HFFc6 (cell line): Measurements from ENCODE around the gene MDFIC2. TPM values are rescaled to one million over a fixed set of nuclear protein-coding genes. Genes with fewer than 3 reads are reported as not detected.

Experiments used
- DNase-seq: peaks from one replicate; pipeline ENCODE4 v3.0.0-alpha.2; 2018
- H3K27ac Mint-ChIP-seq: 2 replicates; pipeline ENCODE4 v1.8.0; 2020; ENCODE audit warnings: mild to moderate bottlenecking, mixed read lengths
- H3K27me3 Mint-ChIP-seq: 2 replicates; pipeline ENCODE4 v1.8.0; 2021; ENCODE audit warnings: mild to moderate bottlenecking, moderate library complexity, mixed read lengths; ENCODE audit not compliant: insufficient read depth
- H3K36me3 Mint-ChIP-seq: 2 replicates; pipeline ENCODE4 v1.8.0; 2021; ENCODE audit warnings: low read depth, mixed read lengths
- H3K4me1 Mint-ChIP-seq: 2 replicates; pipeline ENCODE4 v1.8.0; 2020; ENCODE audit warnings: low read depth, mixed read lengths
- H3K4me3 Mint-ChIP-seq: 2 replicates; pipeline ENCODE4 v1.8.0; 2020; ENCODE audit warnings: mild to moderate bottlenecking, moderate library complexity, mixed read lengths
- H3K9me3 Mint-ChIP-seq: 2 replicates; pipeline ENCODE4 v1.8.0; 2020; ENCODE audit warnings: mild to moderate bottlenecking, mixed read lengths
- CTCF ChIP-seq: fragments of 200-600 bp; sonication (generic); IDR thresholded peaks from 2 replicates; pipeline ENCODE4 v1.5.0; 2021; ENCODE audit warnings: antibody characterized with exemption, mild to moderate bottlenecking
- total RNA-seq, 6 experiments: library from RNA; stranded (reverse); fragmentation: NEBNext Ultra II Directional; extraction: Animal tissue kit (Norgen Biotek cat#: 25700); gene quantifications; 2 replicates in 1 of 6; 3 replicates in 5 of 6; pipeline ENCODE4 v1.2.3, GENCODE V29; 2021

MDFIC2 gene
- total RNA-seq, 6 experiments from 2014 or later: not detected

- H3K27me3 Mint-ChIP-seq: no peaks in the 10 kb centered on the region; the same call in 1 of the 2 replicates
- H3K36me3 Mint-ChIP-seq: no peaks in the 10 kb centered on the region
- DNase-seq: no peak
- no peak overlapping the region for H3K27ac Mint-ChIP-seq
- peaks cover 19% of the 10 kb centered on the region for H3K9me3 Mint-ChIP-seq
- no peaks in the 10 kb centered on the region for H3K4me1 Mint-ChIP-seq
- no peak overlapping the region for H3K4me3 Mint-ChIP-seq
- TF ChIP-seq CTCF: no peak
Observed at GRCh38 chr3:70261283-70261682, 51.2 kb downstream of the MDFIC2 start.

GRCh38 chr3:70256566-70256965 lies 55.9 kb downstream of the MDFIC2 start:
- TF ChIP-seq CTCF: no peak
- Mint-ChIP-seq H3K4me3 (no peak overlapping the region), H3K9me3 (peaks cover 15% of the 10 kb centered on the region), H3K36me3 (no peaks in the 10 kb centered on the region), H3K4me1 (no peaks in the 10 kb centered on the region), H3K27me3 (no peaks in the 10 kb centered on the region; the same call in 1 of the 2 replicates), H3K27ac (no peak overlapping the region)
- no peak for DNase-seq

GRCh38 chr3:70250492-70250891 lies 61.9 kb downstream of the MDFIC2 start:
- no peak for DNase-seq
- no peaks in the 10 kb centered on the region for H3K4me1 Mint-ChIP-seq
- H3K4me3 Mint-ChIP-seq: no peak overlapping the region
- no peaks in the 10 kb centered on the region for H3K27me3 Mint-ChIP-seq
- no peak overlapping the region for H3K27ac Mint-ChIP-seq
- no peaks in the 10 kb centered on the region for H3K36me3 Mint-ChIP-seq
- H3K9me3 Mint-ChIP-seq: peaks cover 11% of the 10 kb centered on the region
- TF ChIP-seq CTCF: no peak

GRCh38 chr3:70249509-70250160 lies 62.8 kb downstream of the MDFIC2 start:
- Mint-ChIP-seq H3K27ac (no peak overlapping the region), H3K4me1 (no peaks in the 10 kb centered on the region), H3K9me3 (peaks cover 11% of the 10 kb centered on the region), H3K36me3 (no peaks in the 10 kb centered on the region), H3K4me3 (no peak overlapping the region), H3K27me3 (no peaks in the 10 kb centered on the region)
- no peak for TF ChIP-seq CTCF
- DNase-seq: no peak

- TF ChIP-seq CTCF: no peak
Observed at GRCh38 chr3:70248856-70249255, 63.6 kb downstream of the MDFIC2 start.

More at GRCh38 chr3:70248856-70249255, 63.6 kb downstream of the MDFIC2 start:
- H3K27me3 Mint-ChIP-seq: no peaks in the 10 kb centered on the region
- H3K9me3 Mint-ChIP-seq: peaks cover 14% of the 10 kb centered on the region
- DNase-seq: no peak
- no peak overlapping the region for H3K27ac Mint-ChIP-seq
- H3K36me3 Mint-ChIP-seq: no peaks in the 10 kb centered on the region
- no peak overlapping the region for H3K4me3 Mint-ChIP-seq
- no peaks in the 10 kb centered on the region for H3K4me1 Mint-ChIP-seq
